Transverse colon (tissue), 4 donors: ENCODE measurements around the gene PELI1. TPM values are rescaled to one million over a fixed set of nuclear protein-coding genes. Genes with fewer than 3 reads are reported as not detected.

Source experiments
- DNase-seq: peaks from one replicate; pipeline ENCODE4 v3.0.0-alpha.2; 2019
- H3K27ac ChIP-seq, 4 donors: fragments of 200-600 bp; sonication (generic); 2 replicates each; pipeline ENCODE4 v1.5.1; 2016 to 2018; ENCODE audit warnings: inconsistent platforms in 4 of 4
- H3K27me3 ChIP-seq: fragments of 200-600 bp; sonication (generic); 2 replicates; pipeline ENCODE4 v1.5.1; 2017; ENCODE audit warnings: inconsistent platforms
- H3K36me3 ChIP-seq, 4 donors: fragments of 200-600 bp; sonication (generic); 2 replicates each; pipeline ENCODE4 v1.5.1; 2017 to 2019; ENCODE audit warnings: inconsistent platforms in 4 of 4
- H3K4me1 ChIP-seq, 4 donors: fragments of 200-600 bp; sonication (generic); 2 replicates each; pipeline ENCODE4 v1.5.1; 2017 to 2020; ENCODE audit warnings: inconsistent platforms in 4 of 4
- H3K4me3 ChIP-seq, 4 donors: fragments of 200-600 bp; sonication (generic); 1 replicate in 1 of 4; 2 replicates in 3 of 4; pipeline versions ENCODE4 v1.5.1 to v1.6.1; 2017 to 2019; ENCODE audit warnings: inconsistent platforms in 4 of 4
- H3K9me3 ChIP-seq, 2 donors: fragments of 200-600 bp; sonication (generic); 2 replicates each; pipeline ENCODE4 v1.5.1; 2017 to 2019; ENCODE audit warnings: inconsistent platforms in 2 of 2
- EP300 ChIP-seq: sonication (generic); formaldehyde crosslinking; IDR thresholded peaks from one replicate; pipeline ENCODE4 v1.6.1; 2017; ENCODE audit warnings: antibody characterized with exemption, low read depth
- POLR2A ChIP-seq: fragments of 450-650 bp; IDR thresholded peaks from one replicate; pipeline ENCODE4 v1.6.1; 2016; ENCODE audit warnings: antibody characterized with exemption, mild to moderate bottlenecking, moderate library complexity
- POLR2AphosphoS5 ChIP-seq, 3 donors: sonication (generic); formaldehyde crosslinking; IDR thresholded peaks; one replicate each; pipeline ENCODE4 v1.6.1; 2016; ENCODE audit warnings: antibody characterized with exemption in 3 of 3
- WGBS, 2 donors: methylation state at CpG; one replicate each; pipeline ENCODE4 v1.1.5; 2018; ENCODE audit warnings: low coverage in 1 of 2; 5-methylcytosine and 5-hydroxymethylcytosine counted together
- in situ Hi-C, 4 donors: fragments of 200-750 bp; cut with MboI; loops; one replicate each; pipeline versions ENCODE4 v1.15.0 to v1.15.1; 2017; ENCODE audit warnings: low sequenced_read_pairs in 3 of 4, low pct_ligation_motif_present in 1 of 4, low pct_unique_long_range_greater_than_20kb in 1 of 4
- intact Hi-C: fragments of 100-400 bp; cut with DNase I; formaldehyde crosslinking; loops from one replicate; pipeline ENCODE4 v1.15.1; 2023; ENCODE audit warnings: low total_unique reads
- total RNA-seq, 4 donors: library from RNA; depleted of rRNA; stranded (reverse); fragments of >200 nt; gene quantifications; one replicate each; pipeline ENCODE4 v1.1.0, GENCODE V29; 2016
- TF ChIP-seq, protein P1 (sequence below), 5 experiments: fragments of 200-600 bp in 3 of 5; fragments of 450-650 bp in 2 of 5; sonication (generic) in 3 of 5; IDR thresholded peaks; 1 replicate in 2 of 5; 2 replicates in 3 of 5; pipeline ENCODE4 v1.5.1; 2016 to 2017; ENCODE audit warnings: antibody characterized with exemption in 5 of 5, inconsistent platforms in 3 of 5, mild to moderate bottlenecking in 2 of 5, moderate library complexity in 1 of 5

The PELI1 gene
- total RNA-seq, 4 donors from 2014 or later, result 20.6 to 818 (median 41.3) TPM

DNA sequence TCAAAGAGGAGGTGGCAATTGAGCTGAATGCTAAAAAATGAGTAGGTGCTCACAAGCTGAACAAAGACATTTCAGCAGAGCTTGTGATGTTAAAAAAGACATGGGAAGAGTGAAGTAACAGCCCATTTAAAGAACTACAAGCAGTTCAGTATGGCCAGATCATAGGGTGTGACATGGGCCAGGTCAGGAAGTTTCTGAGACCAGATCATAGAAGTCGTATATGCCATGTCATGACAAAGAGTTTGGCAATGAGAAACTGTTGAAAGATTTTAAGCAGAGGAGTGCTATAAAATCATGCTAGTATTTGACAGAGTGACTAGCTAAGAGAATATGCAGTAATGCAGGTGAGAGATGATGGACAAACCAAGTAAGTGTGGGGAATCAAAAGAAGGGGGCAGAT is 7.3 kb upstream of the PELI1 start:
- no peaks in the 10 kb centered on the region for H3K9me3 ChIP-seq
- H3K27me3 ChIP-seq, result no peaks in the 10 kb centered on the region
- DNase-seq, result no peak
- in situ Hi-C loops (no loop called here), intact Hi-C loops (loop anchor here (10.0 kb wide), 1 partner anchor 173 kb away; no protein-coding TSS in a partner anchor)
- H3K4me1 ChIP-seq, result peaks cover 0 to 4% (median 0%) of the 10 kb centered on the region in 4 donors
- 63 to 70% methylated on average over 1 of the region's 1 CpG for WGBS, 2 donors
- H3K4me3 ChIP-seq, result no peak overlapping the region
- TF ChIP-seq POLR2AphosphoS5 (IDR thresholded peaks at IDR 0.05), result no peak
- no peak for TF ChIP-seq EP300
- TF ChIP-seq POLR2A, result no peak
- H3K36me3 ChIP-seq, result no peaks in the 10 kb centered on the region
- H3K27ac ChIP-seq, result no peak overlapping the region

DNA sequence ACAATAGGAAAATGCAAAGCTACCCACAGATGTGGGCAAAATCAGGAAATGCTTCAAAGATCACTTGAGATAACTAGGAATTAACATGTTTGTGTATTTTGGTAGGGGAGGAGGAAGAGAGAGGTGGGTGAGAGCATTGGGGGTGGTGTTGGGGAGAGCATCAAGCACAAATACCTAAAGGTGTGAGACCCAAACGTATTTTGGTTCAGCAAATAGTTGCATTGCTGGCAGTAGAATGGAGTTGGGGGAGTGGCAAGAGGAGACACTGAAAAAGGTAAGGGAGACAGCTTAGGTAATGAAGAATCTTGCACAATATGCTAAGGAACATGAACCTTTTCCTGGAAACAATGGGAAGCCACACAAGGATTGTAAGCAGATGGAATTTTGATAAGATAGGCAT is 1.5 kb upstream of the PELI1 start:
- no peak overlapping the region for H3K4me3 ChIP-seq
- H3K4me1 ChIP-seq, result peaks cover 0 to 40% (median 12%) of the 10 kb centered on the region in 4 donors
- H3K9me3 ChIP-seq, result no peaks in the 10 kb centered on the region
- no peaks in the 10 kb centered on the region for H3K36me3 ChIP-seq
- H3K27ac ChIP-seq, result peak overlapping the region in 1 of 4 donors; percentile 99
- H3K27me3 ChIP-seq, result no peaks in the 10 kb centered on the region
- no peak for DNase-seq
- 53 to 67% methylated on average over 1 of the region's 1 CpG for WGBS, 2 donors
- TF ChIP-seq POLR2AphosphoS5 (IDR thresholded peaks at IDR 0.05), result no peak
- in situ Hi-C loops (no loop called here), intact Hi-C loops (no loop called here)

DNA sequence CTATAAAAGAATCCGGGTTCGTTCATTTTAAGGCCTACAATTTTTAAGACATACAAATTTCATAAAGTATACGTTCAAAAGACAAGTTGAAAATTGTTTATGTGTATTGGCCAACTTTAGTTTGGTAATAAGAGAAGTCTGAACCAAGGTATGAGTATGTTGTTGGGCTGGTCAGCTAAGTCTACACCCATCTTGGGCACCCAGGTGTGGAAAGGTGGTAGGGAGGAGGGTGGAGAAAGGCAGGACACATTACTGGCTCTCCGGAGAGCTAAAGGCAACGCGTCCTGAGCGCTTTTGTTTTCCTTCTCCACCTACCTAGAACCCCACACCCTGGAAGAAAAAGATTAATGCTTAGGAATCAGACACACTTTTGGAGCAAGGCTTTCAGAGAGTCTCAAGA is 899 bp upstream of the PELI1 start:
- DNase-seq, result no peak
- Histone ChIP-seq H3K4me3 (no peak overlapping the region), H3K27ac (peak overlapping the region in 2 of 4 donors; percentile 97 to 99), H3K4me1 (peaks cover under 1 to 46% (median 16%) of the 10 kb centered on the region in 4 donors), H3K9me3 (no peaks in the 10 kb centered on the region), H3K36me3 (no peaks in the 10 kb centered on the region), H3K27me3 (no peaks in the 10 kb centered on the region)
- in situ Hi-C loops, result no loop called here
- intact Hi-C loops, result no loop called here
- 94 to 97% methylated on average over 7 of the region's 7 CpGs for WGBS, 2 donors
- TF ChIP-seq POLR2A (no peak), POLR2AphosphoS5 (IDR thresholded peaks at IDR 0.05) (no peak), EP300 (no peak)
- TF ChIP-seq, protein P1, sequence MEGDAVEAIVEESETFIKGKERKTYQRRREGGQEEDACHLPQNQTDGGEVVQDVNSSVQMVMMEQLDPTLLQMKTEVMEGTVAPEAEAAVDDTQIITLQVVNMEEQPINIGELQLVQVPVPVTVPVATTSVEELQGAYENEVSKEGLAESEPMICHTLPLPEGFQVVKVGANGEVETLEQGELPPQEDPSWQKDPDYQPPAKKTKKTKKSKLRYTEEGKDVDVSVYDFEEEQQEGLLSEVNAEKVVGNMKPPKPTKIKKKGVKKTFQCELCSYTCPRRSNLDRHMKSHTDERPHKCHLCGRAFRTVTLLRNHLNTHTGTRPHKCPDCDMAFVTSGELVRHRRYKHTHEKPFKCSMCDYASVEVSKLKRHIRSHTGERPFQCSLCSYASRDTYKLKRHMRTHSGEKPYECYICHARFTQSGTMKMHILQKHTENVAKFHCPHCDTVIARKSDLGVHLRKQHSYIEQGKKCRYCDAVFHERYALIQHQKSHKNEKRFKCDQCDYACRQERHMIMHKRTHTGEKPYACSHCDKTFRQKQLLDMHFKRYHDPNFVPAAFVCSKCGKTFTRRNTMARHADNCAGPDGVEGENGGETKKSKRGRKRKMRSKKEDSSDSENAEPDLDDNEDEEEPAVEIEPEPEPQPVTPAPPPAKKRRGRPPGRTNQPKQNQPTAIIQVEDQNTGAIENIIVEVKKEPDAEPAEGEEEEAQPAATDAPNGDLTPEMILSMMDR (IDR thresholded peaks at IDR 0.05), result no peak

DNA sequence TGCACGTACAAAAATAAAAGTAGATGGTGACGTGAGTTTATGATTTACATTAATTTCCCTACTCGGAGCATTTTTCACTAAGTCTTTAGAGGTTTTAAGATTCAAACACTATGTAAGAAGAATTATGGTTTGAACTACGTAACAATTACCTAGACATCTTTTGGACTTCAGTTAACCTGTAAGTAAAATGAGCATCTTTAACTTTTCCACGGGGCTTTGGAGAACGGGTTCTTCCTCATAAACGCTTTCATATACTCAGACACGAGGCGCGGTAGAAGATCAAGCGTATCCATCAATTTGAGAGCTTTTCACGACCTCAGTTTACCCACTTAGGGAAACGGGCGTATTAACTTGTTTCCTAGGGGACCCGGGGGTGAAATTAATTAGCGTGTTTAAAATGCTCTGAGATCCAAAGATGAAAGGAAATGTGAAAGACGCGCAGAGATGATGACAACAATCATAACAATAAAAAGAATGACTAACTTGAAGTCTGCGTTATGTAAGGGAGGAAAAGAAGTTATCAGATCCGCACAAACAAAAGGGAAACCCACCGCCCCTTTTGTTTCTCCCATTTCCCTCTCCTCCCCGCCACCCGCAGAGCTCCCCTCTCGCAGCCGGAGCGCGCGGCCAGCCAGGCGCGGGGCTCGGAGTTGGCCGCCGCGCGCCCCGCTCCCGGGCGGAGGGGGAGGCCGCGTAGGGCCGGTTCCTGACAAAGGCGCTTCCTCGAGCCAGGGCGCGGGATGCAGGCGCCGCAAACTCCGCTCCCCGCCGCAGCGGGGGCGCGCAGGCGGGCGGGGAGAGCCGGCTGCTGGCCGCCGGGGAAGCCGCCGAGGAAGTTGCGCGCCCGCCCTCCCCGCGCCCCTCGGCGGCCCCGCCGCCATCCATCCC is 807 bp downstream of the PELI1 start:
- peaks cover 8 to 63% (median 26%) of the 10 kb centered on the region in 4 donors for H3K4me1 ChIP-seq
- no peaks in the 10 kb centered on the region for H3K9me3 ChIP-seq
- 0 to 1% methylated on average over 15 to 45 of the region's 69 CpGs for whole genome bisulfite sequencing, 2 donors
- in situ Hi-C loops (no loop called here), intact Hi-C loops (no loop called here)
- peak overlapping the region; percentile 79 to 94 (median 92) for H3K4me3 ChIP-seq
- no peaks in the 10 kb centered on the region for H3K27me3 ChIP-seq
- H3K27ac ChIP-seq, result peak overlapping the region; percentile 97 to 99 (median 98)
- TF ChIP-seq POLR2A, result no peak
- peak in 1 of 3 donors; percentile 4 for TF ChIP-seq POLR2AphosphoS5 (IDR thresholded peaks at IDR 0.05)
- DNase-seq, result no peak
- H3K36me3 ChIP-seq, result no peaks in the 10 kb centered on the region

DNA sequence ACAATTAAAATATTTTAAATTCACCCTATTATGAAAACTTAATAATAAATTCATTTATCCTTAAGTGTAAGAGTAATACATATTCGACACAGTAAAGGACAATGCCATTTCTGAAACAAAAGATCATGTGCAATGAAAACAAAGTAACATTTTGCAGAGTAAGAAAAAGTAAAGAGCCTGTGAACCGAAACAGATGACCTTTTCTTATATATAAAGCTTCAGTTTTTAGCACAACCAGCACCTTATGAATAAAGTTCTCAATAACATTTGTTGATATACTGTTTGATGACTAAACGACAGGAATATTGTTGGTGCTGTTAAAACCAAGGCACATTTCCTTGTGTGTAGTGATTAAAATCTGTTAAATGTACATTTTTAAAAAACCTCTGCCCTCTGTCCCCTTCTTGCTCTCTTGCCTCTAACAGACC is 1.5 kb downstream of the PELI1 start:
- no peak for DNase-seq
- TF ChIP-seq POLR2A, result no peak
- TF ChIP-seq, protein P1 (IDR thresholded peaks at IDR 0.05), result no peak
- no peak for TF ChIP-seq EP300
- peak in 1 of 3 donors; percentile 5 for TF ChIP-seq POLR2AphosphoS5 (IDR thresholded peaks at IDR 0.05)
- H3K27me3 ChIP-seq, result no peaks in the 10 kb centered on the region
- peak overlapping the region; percentile 97 to 99 (median 98) for H3K27ac ChIP-seq
- peak overlapping the region; percentile 79 to 94 (median 92) for H3K4me3 ChIP-seq
- WGBS, 2 donors, result 1 to 6% methylated on average over 3 of the region's 3 CpGs
- intact Hi-C loops (no loop called here), in situ Hi-C loops (no loop called here)
- peaks cover 8 to 70% (median 29%) of the 10 kb centered on the region in 4 donors for H3K4me1 ChIP-seq
- H3K9me3 ChIP-seq, result no peaks in the 10 kb centered on the region
- H3K36me3 ChIP-seq, result no peaks in the 10 kb centered on the region
